ENCODE results near the gene NPC1. TPM values are rescaled to one million over a fixed set of nuclear protein-coding genes. Genes with fewer than 3 reads are reported as not detected.
"Not testable (repeated sequence)": the region's sequence is repeated elsewhere in the genome, so short reads cannot be mapped to it uniquely, and the experiment has no call there.

The NPC1 gene
- total RNA-seq, 2 experiments from 2014 or later: 25.9 to 27.9 TPM

DNA sequence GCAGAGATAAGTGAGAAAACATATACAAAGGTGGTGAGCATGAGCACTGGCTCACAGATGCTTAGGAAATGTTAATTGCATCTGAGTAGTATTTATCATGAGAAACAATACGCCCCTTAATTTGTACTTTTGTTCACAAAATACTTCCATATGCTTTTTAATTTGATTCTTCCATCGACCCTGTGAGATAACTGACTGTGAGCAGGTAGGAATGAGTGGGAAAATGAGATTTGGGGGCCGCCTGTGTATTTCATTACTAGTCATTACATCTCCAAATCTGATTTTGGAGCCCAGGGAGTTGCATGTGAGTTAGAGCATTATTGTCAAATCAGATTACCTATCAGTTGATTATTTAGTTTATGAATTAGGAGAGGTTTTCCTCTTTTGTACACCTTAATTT lies 36.7 kb upstream of the NPC1 start:
- no peak overlapping the region for H3K27ac Mint-ChIP-seq
- intact Hi-C loops (cut with micrococcal nuclease): loop anchor here (5.0 kb wide), 1 partner anchor 64 kb away; the partner anchor contains the start of gene LAMA3
- H3K9me3 Mint-ChIP-seq: no peaks in the 10 kb centered on the region
- no peaks in the 10 kb centered on the region for H3K36me3 Mint-ChIP-seq (ENCODE audit: low read depth)
- H3K27me3 Mint-ChIP-seq (ENCODE audit: low read depth): peaks cover 32% of the 10 kb centered on the region
- H3K4me1 Mint-ChIP-seq (ENCODE audit: low read depth): peaks cover 8% of the 10 kb centered on the region
- H3K4me3 Mint-ChIP-seq: no peak overlapping the region
- no peak for DNase-seq
- CTCF ChIA-PET: interaction anchor here (1.2 to 8.9 kb wide), 3 partner anchors 80 to 296 kb away, joined by 3 to 60 read pairs (median 6); no protein-coding TSS in a partner anchor

DNA sequence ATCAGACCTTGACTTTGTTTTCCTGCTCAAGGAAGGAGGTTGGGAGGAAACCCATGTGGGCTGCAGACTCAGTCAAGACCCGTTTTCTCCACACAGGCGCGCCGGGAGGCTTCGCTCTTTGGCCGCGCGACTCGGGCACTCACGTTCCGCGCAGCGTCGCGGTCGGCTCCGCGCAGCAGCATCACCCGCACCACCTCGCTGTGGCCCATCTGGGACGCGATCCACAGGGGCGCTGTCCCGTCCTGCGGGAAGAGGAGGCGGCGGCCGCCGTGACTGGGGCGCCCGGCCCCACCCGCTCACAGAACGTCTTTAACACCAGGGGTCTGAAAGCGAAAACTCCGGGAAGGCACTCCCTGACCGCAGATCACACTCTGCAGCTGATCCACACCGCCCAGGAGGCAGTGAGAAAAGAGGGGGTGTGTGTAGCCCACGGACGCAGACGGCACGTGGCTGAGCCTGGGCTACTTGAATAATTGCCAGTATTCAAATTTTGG lies 33.1 kb upstream of the NPC1 start:
- H3K4me1 Mint-ChIP-seq (ENCODE audit: low read depth): no peaks in the 10 kb centered on the region
- intact Hi-C loops (cut with micrococcal nuclease): no loop called here
- peak overlapping the region; percentile 50 for H3K4me3 Mint-ChIP-seq
- CTCF ChIA-PET: no interaction called here
- DNase-seq: peak; percentile 9
- peaks cover 36% of the 10 kb centered on the region for H3K27me3 Mint-ChIP-seq (ENCODE audit: low read depth)
- H3K9me3 Mint-ChIP-seq: no peaks in the 10 kb centered on the region
- no peak overlapping the region for H3K27ac Mint-ChIP-seq
- H3K36me3 Mint-ChIP-seq (ENCODE audit: low read depth): no peaks in the 10 kb centered on the region

DNA sequence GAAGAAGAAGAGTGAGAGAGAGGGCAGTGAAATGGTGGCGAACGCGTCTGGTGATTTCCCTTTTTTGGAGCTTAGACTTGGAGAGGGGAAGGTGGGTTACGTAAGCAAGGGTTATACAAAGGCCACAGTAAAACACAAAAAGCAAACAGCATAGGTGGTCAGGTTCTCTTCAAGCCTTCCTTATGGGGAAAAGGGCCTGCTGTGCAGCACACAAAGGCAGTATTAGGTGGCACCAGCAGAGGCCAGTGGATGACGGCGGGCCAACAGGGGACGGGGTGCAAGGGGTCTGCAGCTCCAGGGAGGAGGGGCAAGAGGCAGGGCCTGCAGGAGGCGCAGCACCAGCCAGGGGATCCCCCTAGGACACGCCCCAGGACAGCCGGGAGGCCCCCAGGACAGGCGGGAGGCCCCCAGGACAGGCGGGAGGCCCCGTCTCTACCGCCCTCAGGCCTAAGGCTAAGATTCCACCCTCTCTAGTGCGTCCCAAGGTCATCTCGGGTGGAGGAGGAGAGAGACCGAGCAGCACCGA lies 32.6 kb upstream of the NPC1 start:
- H3K27ac Mint-ChIP-seq: no peak overlapping the region
- no peaks in the 10 kb centered on the region for H3K9me3 Mint-ChIP-seq
- no peaks in the 10 kb centered on the region for H3K4me1 Mint-ChIP-seq (ENCODE audit: low read depth)
- peak overlapping the region; percentile 50 for H3K4me3 Mint-ChIP-seq
- peaks cover 36% of the 10 kb centered on the region for H3K27me3 Mint-ChIP-seq (ENCODE audit: low read depth)
- CTCF ChIA-PET: interaction anchor here (0.6 to 1.2 kb wide), 3 partner anchors 36 to 361 kb away, joined by 3 to 4 read pairs (median 4); no protein-coding TSS in a partner anchor
- intact Hi-C loops (cut with micrococcal nuclease): no loop called here
- no peaks in the 10 kb centered on the region for H3K36me3 Mint-ChIP-seq (ENCODE audit: low read depth)
- DNase-seq: peak; percentile 9

DNA sequence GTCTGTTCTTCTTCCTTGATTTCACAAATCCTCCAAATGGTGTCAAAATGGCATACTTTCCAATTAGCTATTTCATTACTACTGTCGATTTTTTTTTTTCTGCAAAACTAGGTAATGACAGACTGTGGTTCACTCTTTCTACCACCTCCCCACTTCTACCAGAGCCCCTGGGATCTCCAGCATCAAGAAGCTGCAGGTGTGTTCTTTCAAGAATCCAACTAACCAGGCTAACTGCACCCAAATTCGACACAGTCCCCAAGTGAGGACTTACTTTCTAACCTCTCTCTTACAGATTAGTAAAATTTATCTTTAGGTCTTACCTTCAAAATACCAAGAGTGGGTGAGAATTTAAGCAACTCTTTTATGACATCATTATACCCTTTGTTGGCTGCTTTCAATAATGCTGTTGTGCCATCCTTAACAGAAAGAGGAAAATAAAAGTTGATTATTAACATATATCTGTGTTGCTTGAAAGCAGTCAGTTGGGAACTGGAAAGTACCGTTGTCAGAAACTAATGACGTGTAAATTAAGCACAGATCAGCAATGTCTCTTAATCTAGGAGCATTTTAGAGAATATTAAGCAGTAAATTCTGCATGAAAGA lies 31.2 kb upstream of the NPC1 start:
- intact Hi-C loops (cut with micrococcal nuclease): no loop called here
- CTCF ChIA-PET: interaction anchor here (1.5 kb wide), 1 partner anchor 254 kb away, joined by 6 read pairs; no protein-coding TSS in a partner anchor
- Mint-ChIP-seq H3K36me3 (ENCODE audit: low read depth) (no peaks in the 10 kb centered on the region), H3K9me3 (no peaks in the 10 kb centered on the region), H3K27ac (no peak overlapping the region), H3K4me1 (ENCODE audit: low read depth) (no peaks in the 10 kb centered on the region), H3K27me3 (ENCODE audit: low read depth) (peaks cover 36% of the 10 kb centered on the region), H3K4me3 (no peak overlapping the region)
- no peak for DNase-seq

DNA sequence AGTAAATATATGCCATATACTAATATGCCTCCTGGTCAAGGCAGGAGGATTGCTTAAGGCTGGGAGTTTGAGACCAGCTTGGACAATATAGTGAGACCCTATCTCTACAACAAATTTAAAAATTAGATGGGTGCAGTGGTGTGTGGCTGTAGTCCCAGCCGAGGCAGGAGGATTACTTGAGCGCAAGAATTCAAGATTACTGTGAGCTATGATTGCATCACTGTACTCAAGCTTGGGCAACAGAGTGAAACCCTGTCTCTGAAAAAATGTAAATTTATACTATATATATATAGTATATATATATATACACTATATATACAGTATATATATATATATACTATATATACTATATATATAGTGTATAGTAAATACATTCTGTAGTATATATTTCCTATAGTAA lies 30.0 kb upstream of the NPC1 start:
- H3K4me1 Mint-ChIP-seq (ENCODE audit: low read depth): no peaks in the 10 kb centered on the region
- DNase-seq: no peak
- H3K36me3 Mint-ChIP-seq (ENCODE audit: low read depth): no peaks in the 10 kb centered on the region
- H3K9me3 Mint-ChIP-seq: no peaks in the 10 kb centered on the region
- CTCF ChIA-PET: interaction anchor here (1.0 kb wide), 1 partner anchor 87 kb away, joined by 3 read pairs; no protein-coding TSS in a partner anchor
- intact Hi-C loops (cut with micrococcal nuclease): no loop called here
- no peak overlapping the region for H3K4me3 Mint-ChIP-seq
- H3K27me3 Mint-ChIP-seq (ENCODE audit: low read depth): peaks cover 29% of the 10 kb centered on the region
- H3K27ac Mint-ChIP-seq: no peak overlapping the region

DNA sequence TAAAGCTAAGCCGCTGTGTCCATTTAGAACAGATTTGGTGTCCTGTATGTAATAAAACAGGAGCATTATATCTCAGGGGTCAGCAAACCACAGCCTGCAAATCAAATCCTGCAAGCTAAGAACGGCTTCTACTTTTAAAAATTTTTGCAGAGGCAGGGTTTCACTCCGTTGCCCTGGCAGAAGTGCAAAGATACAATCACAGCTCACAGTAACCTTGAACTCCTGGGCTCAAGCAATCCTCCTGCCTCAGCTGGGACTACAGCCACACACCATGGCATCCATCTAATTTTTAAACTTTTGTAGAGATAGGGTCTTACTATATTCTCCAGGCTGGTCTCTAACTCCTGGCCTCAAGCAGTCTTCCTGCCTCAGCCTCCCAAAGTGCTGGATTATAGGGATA lies 28.6 kb upstream of the NPC1 start:
- DNase-seq: no peak
- H3K36me3 Mint-ChIP-seq (ENCODE audit: low read depth): no peaks in the 10 kb centered on the region
- H3K4me3 Mint-ChIP-seq: no peak overlapping the region
- peaks cover 17% of the 10 kb centered on the region for H3K27me3 Mint-ChIP-seq (ENCODE audit: low read depth)
- H3K4me1 Mint-ChIP-seq (ENCODE audit: low read depth): no peaks in the 10 kb centered on the region
- no peak overlapping the region for H3K27ac Mint-ChIP-seq
- intact Hi-C loops (cut with micrococcal nuclease): no loop called here
- CTCF ChIA-PET: interaction anchor here (0.6 to 0.8 kb wide), 3 partner anchors 12 to 805 kb away, joined by 3 to 4 read pairs (median 3); no protein-coding TSS in a partner anchor
- H3K9me3 Mint-ChIP-seq: no peaks in the 10 kb centered on the region

DNA sequence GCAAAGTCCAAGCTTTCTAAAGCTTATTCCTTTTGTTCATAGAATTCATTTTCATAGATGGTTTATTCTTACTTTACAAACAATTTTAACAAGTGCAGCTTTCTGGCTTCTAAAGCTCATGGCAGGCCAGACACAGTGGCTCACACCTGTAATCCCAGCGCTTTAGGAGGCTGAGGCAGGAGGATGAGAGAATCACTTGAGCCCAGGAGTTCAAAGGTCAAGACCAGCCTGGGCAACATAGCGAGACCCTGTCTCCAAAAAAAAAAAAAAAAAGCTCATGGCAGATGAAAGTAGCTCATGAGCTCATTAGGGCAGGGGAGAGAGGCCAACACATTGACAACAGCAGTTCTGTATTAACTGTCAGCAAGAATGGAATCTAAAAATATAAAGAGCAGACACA lies 28.1 kb upstream of the NPC1 start:
- Mint-ChIP-seq H3K4me1 (ENCODE audit: low read depth) (no peaks in the 10 kb centered on the region), H3K36me3 (ENCODE audit: low read depth) (no peaks in the 10 kb centered on the region), H3K27ac (no peak overlapping the region), H3K9me3 (no peaks in the 10 kb centered on the region), H3K4me3 (no peak overlapping the region), H3K27me3 (ENCODE audit: low read depth) (peaks cover 13% of the 10 kb centered on the region)
- CTCF ChIA-PET: interaction anchor here (0.6 to 1.0 kb wide), 4 partner anchors 12 to 806 kb away, joined by 3 to 4 read pairs (median 3); no protein-coding TSS in a partner anchor
- DNase-seq: no peak
- intact Hi-C loops (cut with micrococcal nuclease): no loop called here

DNA sequence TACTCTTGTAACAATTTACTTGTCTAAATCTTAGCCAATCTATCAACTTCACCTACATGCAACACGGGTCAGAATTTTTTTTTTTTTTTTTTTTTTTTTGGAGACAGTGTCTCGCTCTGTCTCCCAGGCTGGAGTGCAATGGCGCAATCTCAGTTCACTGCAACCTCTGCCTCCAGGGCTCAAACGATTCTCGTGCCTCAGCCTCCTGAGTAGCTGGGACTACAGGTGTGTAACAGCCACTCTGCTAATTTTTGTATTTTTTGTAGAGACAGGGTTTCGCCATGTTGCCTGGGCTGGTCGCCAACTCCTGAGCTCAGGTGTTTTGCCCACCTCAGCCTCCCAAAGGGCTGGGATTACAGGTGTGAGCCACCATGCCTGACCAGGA lies 26.8 kb upstream of the NPC1 start:
- H3K27ac Mint-ChIP-seq; H3K4me3 Mint-ChIP-seq; DNase-seq; H3K27me3 Mint-ChIP-seq (ENCODE audit: low read depth); H3K36me3 Mint-ChIP-seq (ENCODE audit: low read depth); H3K9me3 Mint-ChIP-seq; H3K4me1 Mint-ChIP-seq (ENCODE audit: low read depth); intact Hi-C loops (cut with micrococcal nuclease): not testable (repeated sequence)
- CTCF ChIA-PET: interaction anchor here (0.6 to 1.7 kb wide), 5 partner anchors 9 to 507 kb away, joined by 3 to 8 read pairs (median 3); no protein-coding TSS in a partner anchor

DNA sequence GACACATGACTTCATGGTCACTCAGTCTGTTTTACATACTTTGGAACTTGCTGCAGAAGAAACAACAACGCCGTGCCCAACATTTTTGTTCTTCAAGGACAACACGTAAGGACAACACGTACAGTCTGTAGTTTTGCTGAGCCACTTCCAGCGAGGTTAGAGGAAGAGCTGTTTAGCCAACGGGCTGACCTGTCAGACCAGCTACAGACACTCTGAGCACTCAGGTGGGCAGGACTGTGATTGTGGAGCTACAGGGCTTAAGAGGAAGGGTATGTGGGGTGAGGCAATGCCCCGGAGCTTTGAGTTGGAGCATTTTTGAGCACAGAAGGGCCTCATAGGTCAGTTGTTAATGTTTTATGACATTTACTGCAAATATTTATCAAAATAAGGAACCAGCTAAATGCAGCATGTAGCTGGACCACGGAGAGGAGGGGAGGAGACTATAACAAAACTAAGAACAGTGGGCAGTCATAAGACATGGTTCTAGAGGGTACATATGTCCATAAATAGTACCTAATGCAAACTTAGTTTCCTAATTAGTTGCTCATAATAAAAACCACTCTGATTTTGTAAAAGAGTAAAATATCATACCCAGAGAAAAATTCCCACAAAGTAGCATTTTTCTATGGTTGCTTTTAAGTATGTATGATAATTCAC lies 26.3 kb upstream of the NPC1 start:
- Mint-ChIP-seq H3K36me3 (ENCODE audit: low read depth) (no peaks in the 10 kb centered on the region), H3K4me1 (ENCODE audit: low read depth) (no peaks in the 10 kb centered on the region), H3K4me3 (no peak overlapping the region), H3K27ac (no peak overlapping the region), H3K9me3 (no peaks in the 10 kb centered on the region), H3K27me3 (ENCODE audit: low read depth) (no peaks in the 10 kb centered on the region)
- no peak for DNase-seq
- CTCF ChIA-PET: interaction anchor here (0.5 to 1.7 kb wide), 4 partner anchors 9 to 507 kb away, joined by 3 to 8 read pairs (median 4); no protein-coding TSS in a partner anchor
- intact Hi-C loops (cut with micrococcal nuclease): no loop called here

DNA sequence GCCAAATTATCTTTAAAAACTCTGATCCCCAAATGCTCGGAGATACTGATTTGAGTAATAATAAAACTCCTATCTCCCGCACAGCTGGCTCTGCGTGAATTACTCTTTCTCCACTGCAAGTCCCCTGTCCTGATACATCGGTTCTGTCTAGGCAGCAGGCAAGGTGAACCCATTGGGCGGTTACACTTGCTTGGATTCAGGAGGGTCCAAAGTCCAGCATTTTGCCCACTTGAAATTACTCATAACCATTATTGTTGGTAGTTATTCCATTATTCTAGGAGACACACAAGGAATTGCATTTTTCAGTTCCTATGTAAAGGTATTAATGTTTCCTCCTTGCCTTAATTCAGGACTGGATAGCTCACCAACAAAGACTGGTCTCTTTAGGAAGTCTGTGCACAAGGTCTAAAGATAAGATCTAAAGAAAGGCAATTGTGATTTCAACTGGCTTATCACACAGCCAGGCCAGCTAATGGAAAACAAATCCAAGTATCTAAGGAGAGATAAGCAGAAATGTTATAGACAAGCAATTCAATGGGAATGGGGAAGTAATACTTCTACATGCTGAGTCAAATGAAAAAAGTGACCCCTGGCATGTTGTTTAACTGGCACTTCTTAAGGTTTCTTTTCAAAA lies 23.2 kb upstream of the NPC1 start:
- H3K4me3 Mint-ChIP-seq: no peak overlapping the region
- no peak overlapping the region for H3K27ac Mint-ChIP-seq
- no peaks in the 10 kb centered on the region for H3K4me1 Mint-ChIP-seq (ENCODE audit: low read depth)
- H3K36me3 Mint-ChIP-seq (ENCODE audit: low read depth): no peaks in the 10 kb centered on the region
- CTCF ChIA-PET: interaction anchor here (0.6 to 1.1 kb wide), 2 partner anchors 12 to 51 kb away, joined by 3 to 4 read pairs; no protein-coding TSS in a partner anchor
- no peaks in the 10 kb centered on the region for H3K9me3 Mint-ChIP-seq
- no peaks in the 10 kb centered on the region for H3K27me3 Mint-ChIP-seq (ENCODE audit: low read depth)
- DNase-seq: no peak
- intact Hi-C loops (cut with micrococcal nuclease): no loop called here

DNA sequence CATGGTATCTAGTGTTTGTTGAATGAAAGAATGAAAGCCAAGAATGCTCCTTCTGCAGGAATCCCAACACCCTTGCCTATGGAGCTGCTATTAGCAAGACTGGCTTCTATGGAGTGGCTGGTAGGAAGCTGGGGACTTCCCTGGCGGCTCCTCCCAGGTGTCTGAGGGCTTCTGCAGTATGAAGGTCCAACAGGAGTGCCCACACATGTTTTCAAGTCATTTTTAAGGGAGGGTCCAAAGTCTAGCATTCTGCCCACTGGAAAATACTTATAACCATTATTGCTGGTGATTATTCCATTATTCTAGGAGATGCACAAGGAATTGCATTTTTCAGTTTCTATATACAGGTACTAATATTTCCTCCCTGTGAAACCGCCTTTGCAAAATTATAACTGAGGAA lies 21.9 kb upstream of the NPC1 start:
- intact Hi-C loops (cut with micrococcal nuclease): no loop called here
- Mint-ChIP-seq H3K36me3 (ENCODE audit: low read depth) (no peaks in the 10 kb centered on the region), H3K9me3 (no peaks in the 10 kb centered on the region), H3K27ac (no peak overlapping the region), H3K4me3 (no peak overlapping the region), H3K27me3 (ENCODE audit: low read depth) (no peaks in the 10 kb centered on the region), H3K4me1 (ENCODE audit: low read depth) (no peaks in the 10 kb centered on the region)
- DNase-seq: no peak
- CTCF ChIA-PET: interaction anchor here (0.8 to 1.1 kb wide), 2 partner anchors 14 to 17 kb away, joined by 3 to 4 read pairs; no protein-coding TSS in a partner anchor

DNA sequence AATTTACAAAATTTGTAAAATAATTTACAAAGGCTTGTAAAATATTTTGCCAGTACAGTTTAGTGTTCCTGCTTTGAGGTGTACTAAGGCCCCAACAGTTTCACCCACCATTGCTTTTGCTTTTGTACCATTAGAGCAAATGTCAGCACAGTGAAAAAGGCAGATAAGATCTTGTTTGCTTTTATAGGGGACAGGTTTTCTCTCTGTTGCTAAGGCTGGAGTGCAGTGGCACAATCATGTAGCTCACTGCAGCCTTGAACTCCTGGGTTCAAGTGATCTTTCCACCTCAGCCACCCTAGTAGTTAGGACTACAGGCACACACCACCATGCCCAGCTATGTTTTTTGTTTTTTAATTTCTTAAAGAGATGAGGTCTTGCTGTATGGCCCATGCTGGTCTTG lies 19.6 kb upstream of the NPC1 start:
- Mint-ChIP-seq H3K4me1 (ENCODE audit: low read depth) (no peaks in the 10 kb centered on the region), H3K4me3 (no peak overlapping the region), H3K9me3 (no peaks in the 10 kb centered on the region), H3K27ac (no peak overlapping the region), H3K27me3 (ENCODE audit: low read depth) (no peaks in the 10 kb centered on the region), H3K36me3 (ENCODE audit: low read depth) (no peaks in the 10 kb centered on the region)
- no peak for DNase-seq
- intact Hi-C loops (cut with micrococcal nuclease): no loop called here
- CTCF ChIA-PET: no interaction called here
